Tibial nerve (tissue), 3 donors: ENCODE data around the gene PRR15L.

Source experiments
- POLR2A ChIP-seq, 2 donors: fragments of 450-650 bp; IDR thresholded peaks; one replicate each; pipeline ENCODE4 v1.6.1; 2017; ENCODE audit warnings: antibody characterized with exemption in 2 of 2, mild to moderate bottlenecking in 2 of 2, moderate library complexity in 2 of 2
- TF ChIP-seq, protein P1 (sequence below), 5 experiments: fragments of 200-600 bp in 3 of 5; fragments of 450-650 bp in 2 of 5; sonication (generic) in 3 of 5; IDR thresholded peaks; one replicate each; pipeline ENCODE4 v1.5.1; 2016 to 2019; ENCODE audit warnings: antibody characterized with exemption in 5 of 5, mild to moderate bottlenecking in 3 of 5, moderate library complexity in 2 of 5

DNA sequence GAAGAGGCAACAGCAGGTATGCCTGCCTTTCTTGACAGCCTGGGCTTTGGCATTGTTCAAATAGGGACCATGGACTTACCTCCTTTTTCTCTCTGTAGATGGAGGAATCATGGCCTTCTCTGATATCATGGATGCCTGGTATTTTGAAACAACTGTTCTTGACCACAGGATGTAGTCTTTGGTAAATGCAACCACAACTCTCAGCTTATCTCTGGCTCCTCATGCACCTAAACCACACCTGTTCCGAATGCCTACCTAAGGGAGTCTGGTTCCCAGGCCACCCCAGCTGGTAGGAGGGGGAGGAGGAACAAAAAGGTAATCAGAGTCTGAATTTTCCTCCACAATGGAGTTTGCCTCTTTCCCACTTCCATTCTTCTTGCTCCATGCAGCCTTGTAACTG lies 32.0 kb upstream of the PRR15L start:
- no peak for TF ChIP-seq POLR2A (IDR thresholded peaks at IDR 0.05)
- TF ChIP-seq, protein P1, sequence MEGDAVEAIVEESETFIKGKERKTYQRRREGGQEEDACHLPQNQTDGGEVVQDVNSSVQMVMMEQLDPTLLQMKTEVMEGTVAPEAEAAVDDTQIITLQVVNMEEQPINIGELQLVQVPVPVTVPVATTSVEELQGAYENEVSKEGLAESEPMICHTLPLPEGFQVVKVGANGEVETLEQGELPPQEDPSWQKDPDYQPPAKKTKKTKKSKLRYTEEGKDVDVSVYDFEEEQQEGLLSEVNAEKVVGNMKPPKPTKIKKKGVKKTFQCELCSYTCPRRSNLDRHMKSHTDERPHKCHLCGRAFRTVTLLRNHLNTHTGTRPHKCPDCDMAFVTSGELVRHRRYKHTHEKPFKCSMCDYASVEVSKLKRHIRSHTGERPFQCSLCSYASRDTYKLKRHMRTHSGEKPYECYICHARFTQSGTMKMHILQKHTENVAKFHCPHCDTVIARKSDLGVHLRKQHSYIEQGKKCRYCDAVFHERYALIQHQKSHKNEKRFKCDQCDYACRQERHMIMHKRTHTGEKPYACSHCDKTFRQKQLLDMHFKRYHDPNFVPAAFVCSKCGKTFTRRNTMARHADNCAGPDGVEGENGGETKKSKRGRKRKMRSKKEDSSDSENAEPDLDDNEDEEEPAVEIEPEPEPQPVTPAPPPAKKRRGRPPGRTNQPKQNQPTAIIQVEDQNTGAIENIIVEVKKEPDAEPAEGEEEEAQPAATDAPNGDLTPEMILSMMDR (IDR thresholded peaks at IDR 0.05): no peak
